Peyer's patch (tissue), 4 donors: ENCODE measurements around the gene KAZN.

Source experiments
- CTCF ChIP-seq, 6 experiments: fragments of 450-650 bp in 4 of 6; fragments of 200-600 bp in 2 of 6; sonication (generic) in 1 of 6; IDR thresholded peaks; one replicate each; pipeline ENCODE4 v1.5.1; 2017 to 2019; ENCODE audit warnings: antibody characterized with exemption in 6 of 6, mild to moderate bottlenecking in 3 of 6, moderate library complexity in 1 of 6
- POLR2A ChIP-seq, 2 donors: fragments of 450-650 bp; IDR thresholded peaks; one replicate each; pipeline ENCODE4 v1.5.1; 2017; ENCODE audit warnings: antibody characterized with exemption in 2 of 2, mild to moderate bottlenecking in 2 of 2, moderate library complexity in 2 of 2

DNA sequence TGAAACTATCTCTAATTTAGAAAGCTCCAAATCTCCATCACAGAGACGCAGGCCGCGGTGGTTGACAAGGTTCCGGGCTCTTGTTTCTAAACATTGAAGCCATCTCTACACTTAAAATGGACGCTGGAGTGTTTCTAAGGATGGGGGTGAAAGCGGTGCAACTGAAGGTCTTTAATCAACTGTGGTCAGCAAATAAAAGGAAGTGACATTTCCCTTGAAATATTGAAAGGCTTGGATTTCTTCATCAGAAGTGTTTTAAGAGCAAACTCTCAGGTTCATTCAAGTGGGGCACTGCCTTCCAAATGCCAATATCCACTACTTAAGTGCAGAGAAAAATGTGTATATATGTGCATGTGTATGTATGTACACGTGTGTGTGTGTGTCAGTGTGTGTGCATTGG is 117.3 kb downstream of the KAZN start:
- no peak for TF ChIP-seq CTCF (IDR thresholded peaks at IDR 0.05)
- TF ChIP-seq POLR2A (IDR thresholded peaks at IDR 0.05), result no peak
